ENCODE results near the gene TTC4. TPM values are rescaled to one million over a fixed set of nuclear protein-coding genes. Genes with fewer than 3 reads are reported as not detected.
A peak's percentile ranks its signal among the peaks of the same experiment; 100 is the strongest.

Gene TTC4
- total and polyA plus RNA-seq, 11 donors, result 9.5 to 24.1 (median 15.2) TPM

DNA sequence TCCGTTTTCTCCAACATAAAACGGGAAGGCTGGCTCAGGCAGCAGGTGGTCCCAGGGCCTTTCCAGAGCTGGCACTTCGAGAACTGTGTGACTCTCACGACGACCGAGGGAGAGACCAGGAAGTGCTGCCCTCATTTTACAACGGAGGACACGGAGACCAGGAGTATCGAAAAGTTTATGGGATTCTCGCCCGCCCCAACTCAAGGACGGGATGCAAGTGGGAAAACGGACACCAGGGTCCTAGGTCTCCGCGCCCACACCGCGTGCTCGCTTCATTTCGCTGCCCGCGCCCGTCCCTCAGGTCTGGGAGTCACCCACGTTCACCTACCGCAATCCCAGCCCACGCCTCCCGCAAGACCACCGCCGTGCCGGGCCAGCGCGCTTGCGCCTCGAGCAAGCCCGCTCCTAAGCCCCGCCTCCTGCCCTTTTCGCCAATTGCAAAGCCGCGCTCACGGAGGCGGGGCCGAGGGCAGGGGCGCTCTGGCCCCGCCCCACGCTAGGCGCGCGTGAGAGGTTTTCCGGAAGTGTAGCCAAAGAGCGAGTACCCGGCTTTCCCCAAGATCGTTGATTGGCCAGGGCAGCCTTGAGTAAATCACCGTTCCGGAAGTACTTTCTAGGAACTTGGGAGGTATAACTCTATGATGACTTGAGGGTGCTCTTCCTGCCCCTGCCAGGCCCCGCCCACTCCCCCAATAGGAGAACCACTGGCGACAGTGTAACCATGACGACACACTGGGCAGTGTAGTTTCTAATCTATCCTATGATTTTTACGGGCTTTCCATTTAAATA, 48.7 kb downstream of the TTC4 start, which contains the start of gene PARS2:
PARS2 (minus strand) TSS at position 391 of the 789 bp plus-strand sequence. CDS start 5,362 bp downstream, outside the sequence.
- Histone ChIP-seq H3K4me1 (peaks cover 0 to 20% (median 10%) of the 10 kb centered on the region in 12 donors), H3K27ac (peak within 1 kb of the TSS in 11 of 12 donors; percentile 36 to 84 (median 61)), H3K27me3 (no peaks in the 10 kb centered on the region), H3K36me3 (no peaks in the 10 kb centered on the region), H3K9me3 (no peaks in the 10 kb centered on the region), H3K4me3 (peak within 1 kb of the TSS; percentile 38 to 95 (median 84))
- 0 to 1% (median 1%) methylated on average over 35 to 57 of the region's 57 CpGs for WGBS, 4 donors
- TF ChIP-seq, protein P1, sequence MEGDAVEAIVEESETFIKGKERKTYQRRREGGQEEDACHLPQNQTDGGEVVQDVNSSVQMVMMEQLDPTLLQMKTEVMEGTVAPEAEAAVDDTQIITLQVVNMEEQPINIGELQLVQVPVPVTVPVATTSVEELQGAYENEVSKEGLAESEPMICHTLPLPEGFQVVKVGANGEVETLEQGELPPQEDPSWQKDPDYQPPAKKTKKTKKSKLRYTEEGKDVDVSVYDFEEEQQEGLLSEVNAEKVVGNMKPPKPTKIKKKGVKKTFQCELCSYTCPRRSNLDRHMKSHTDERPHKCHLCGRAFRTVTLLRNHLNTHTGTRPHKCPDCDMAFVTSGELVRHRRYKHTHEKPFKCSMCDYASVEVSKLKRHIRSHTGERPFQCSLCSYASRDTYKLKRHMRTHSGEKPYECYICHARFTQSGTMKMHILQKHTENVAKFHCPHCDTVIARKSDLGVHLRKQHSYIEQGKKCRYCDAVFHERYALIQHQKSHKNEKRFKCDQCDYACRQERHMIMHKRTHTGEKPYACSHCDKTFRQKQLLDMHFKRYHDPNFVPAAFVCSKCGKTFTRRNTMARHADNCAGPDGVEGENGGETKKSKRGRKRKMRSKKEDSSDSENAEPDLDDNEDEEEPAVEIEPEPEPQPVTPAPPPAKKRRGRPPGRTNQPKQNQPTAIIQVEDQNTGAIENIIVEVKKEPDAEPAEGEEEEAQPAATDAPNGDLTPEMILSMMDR (IDR thresholded peaks at IDR 0.05), result no peak
- peak in 1 of 2 donors; percentile 90 for TF ChIP-seq POLR2A (IDR thresholded peaks at IDR 0.05)
- ATAC-seq, result peak; percentile 98 to 99 (median 98)
- DNase-seq, result peak; percentile 96 to 98 (median 97)
- intact Hi-C loops (cut with DNase I), result loop anchor here in 4 of 10 donors (1.0 to 5.0 kb wide), 3 partner anchors 47 to 50 kb away; partner anchors contain the start of gene TTC4 (in 3 of the 4)

DNA sequence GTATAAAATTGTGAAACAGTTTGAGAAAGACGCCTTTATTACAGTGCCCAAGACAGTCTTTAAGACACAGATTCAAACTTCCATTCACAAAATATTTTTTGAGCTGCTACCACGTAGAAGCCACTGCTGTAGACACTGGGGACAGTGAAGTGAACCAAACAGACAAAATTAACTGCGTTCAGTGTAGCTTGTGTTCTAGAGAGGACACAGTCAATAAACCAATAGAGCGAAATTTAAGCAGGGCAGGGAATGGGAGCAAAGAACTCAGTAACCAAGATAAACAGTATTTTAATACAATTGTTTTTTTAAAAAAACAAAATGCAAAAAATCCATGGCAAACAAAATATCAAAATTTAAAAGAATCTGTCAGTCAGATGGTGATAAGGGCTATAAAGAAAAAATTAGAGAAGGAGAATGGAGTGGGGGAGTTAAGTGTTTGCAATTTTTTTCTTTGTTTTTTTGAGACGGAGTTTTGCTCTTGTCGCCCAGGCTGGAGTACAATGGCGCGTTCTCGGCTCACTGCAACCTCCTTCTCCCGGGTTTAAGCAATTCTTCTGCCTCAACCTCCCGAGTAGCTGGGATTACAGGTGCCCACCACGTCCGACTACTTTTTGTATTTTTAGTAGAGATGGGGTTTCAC, 49.4 kb downstream of the TTC4 start:
- 61 to 67% (median 64%) methylated on average over 13 of the region's 13 CpGs for WGBS, 4 donors
- H3K27me3 ChIP-seq, result no peaks in the 10 kb centered on the region
- peak in 3 of 4 donors; percentile 6 to 17 (median 15) for ATAC-seq
- DNase-seq, result no peak
- peak overlapping the region in 11 of 12 donors; percentile 3 to 56 (median 35) for H3K27ac ChIP-seq
- H3K9me3 ChIP-seq, result no peaks in the 10 kb centered on the region
- peak overlapping the region in 11 of 12 donors; percentile 26 to 95 (median 84) for H3K4me3 ChIP-seq
- peaks cover 0 to 20% (median 10%) of the 10 kb centered on the region in 12 donors for H3K4me1 ChIP-seq
- no peaks in the 10 kb centered on the region for H3K36me3 ChIP-seq
- intact Hi-C loops (cut with DNase I), result loop anchor here in 4 of 10 donors (1.0 to 5.0 kb wide), 3 partner anchors 48 to 50 kb away; partner anchors contain the start of gene TTC4 (in 3 of the 4)
- no peak for TF ChIP-seq POLR2A (IDR thresholded peaks at IDR 0.05)
- TF ChIP-seq, protein P1 (IDR thresholded peaks at IDR 0.05), result no peak

DNA sequence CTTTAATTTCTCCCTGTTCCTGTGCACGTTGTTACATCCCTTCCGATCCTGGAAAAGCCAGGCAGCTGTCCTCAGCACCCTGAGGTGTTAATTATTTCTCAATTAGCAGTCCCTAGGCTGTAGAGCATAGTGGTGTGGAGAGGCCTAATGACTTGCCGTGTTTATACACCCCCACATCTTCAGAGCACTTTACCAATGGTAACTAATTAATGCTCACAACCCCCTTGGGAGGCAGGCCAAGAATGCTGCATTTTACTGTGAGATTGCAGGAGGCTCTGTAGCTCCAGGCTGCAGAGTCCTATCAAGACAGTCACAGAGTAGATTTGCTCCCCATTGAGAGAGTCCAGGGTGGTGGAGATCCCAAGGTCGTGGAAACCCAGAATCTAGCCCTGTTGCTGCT, 51.1 kb downstream of the TTC4 start:
- DNase-seq, result no peak
- Histone ChIP-seq H3K4me1 (peaks cover 0 to 20% (median 10%) of the 10 kb centered on the region in 12 donors), H3K27ac (no peak overlapping the region), H3K9me3 (no peaks in the 10 kb centered on the region), H3K27me3 (no peaks in the 10 kb centered on the region), H3K4me3 (no peak overlapping the region), H3K36me3 (no peaks in the 10 kb centered on the region)
- intact Hi-C loops (cut with DNase I), result no loop called here
- 22 to 30% (median 25%) methylated on average over 4 of the region's 4 CpGs for WGBS, 4 donors
- no peak for ATAC-seq
- TF ChIP-seq, protein P1 (IDR thresholded peaks at IDR 0.05), result no peak
- no peak for TF ChIP-seq POLR2A (IDR thresholded peaks at IDR 0.05)

DNA sequence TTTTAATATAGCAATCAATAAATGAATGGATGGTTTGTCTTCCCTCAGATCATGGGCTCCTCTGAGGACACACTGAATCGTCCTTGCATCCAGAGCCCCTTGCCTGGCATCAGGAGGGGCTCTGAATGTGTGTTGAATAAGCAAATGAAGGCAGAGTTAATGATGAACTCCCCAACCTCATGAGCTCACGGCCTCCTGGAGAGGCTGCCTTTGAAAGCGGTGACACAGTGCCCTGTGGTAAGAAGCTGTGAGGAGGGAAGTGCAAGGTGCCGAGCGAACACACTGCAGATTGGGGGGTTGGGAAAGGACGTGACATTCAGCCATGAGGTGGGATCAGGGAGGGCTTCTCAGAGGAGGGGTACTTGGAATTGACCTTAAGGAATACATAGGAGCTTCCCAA, 51.9 kb downstream of the TTC4 start:
- TF ChIP-seq POLR2A (IDR thresholded peaks at IDR 0.05), result no peak
- TF ChIP-seq, protein P1 (IDR thresholded peaks at IDR 0.05), result no peak
- no peak overlapping the region for H3K4me3 ChIP-seq
- peaks cover 0 to 19% (median 10%) of the 10 kb centered on the region in 12 donors for H3K4me1 ChIP-seq
- H3K9me3 ChIP-seq, result no peaks in the 10 kb centered on the region
- DNase-seq (no peak), ATAC-seq (no peak)
- 45 to 52% (median 50%) methylated on average over 6 of the region's 6 CpGs for WGBS, 4 donors
- no peak overlapping the region for H3K27ac ChIP-seq
- H3K27me3 ChIP-seq, result no peaks in the 10 kb centered on the region
- no peaks in the 10 kb centered on the region for H3K36me3 ChIP-seq
- intact Hi-C loops (cut with DNase I), result no loop called here

Data from heart left ventricle (tissue), 16 donors.